Heart left ventricle (tissue), 13 donors: ENCODE measurements around the gene SLC4A4.

Experiments used
- POLR2A ChIP-seq, 2 donors: fragments of 450-650 bp; IDR thresholded peaks; one replicate each; pipeline ENCODE4 v1.6.1; 2017; ENCODE audit warnings: antibody characterized with exemption in 2 of 2, mild to moderate bottlenecking in 2 of 2, moderate library complexity in 2 of 2
- TF ChIP-seq, protein P1 (sequence below), 12 donors: fragments of 200-600 bp; sonication (generic) in 4 of 12; IDR thresholded peaks; one replicate each; pipeline versions ENCODE4 v1.5.0 to v1.8.0; 2018 to 2022; ENCODE audit warnings: antibody characterized with exemption in 12 of 12, mild to moderate bottlenecking in 5 of 12
- donor health status: ischemic (EF 13 %, LVEDD 7.1; RV severe dilation, severe dysfunction).
- donor health status: DM: no; HTN: yes; CAD: no.
- donor health status: DM: no; HTN: no; CAD: no.
- donor health status: ischemic (EF 25% LVEDD 6.9; RV normal size, moderate dysfunction).
- donor health status: ischemic (EF 25% LVEDD 5.7; RV mildly dilated, moderate dysfunction).
- donor health status: ischemic (EF 35%, LVEDD 5.7; RV mildly dilated, moderate dysfunction).
- donor health status: nonischemic (EF 11% LVEDD 7.7; RV severe dilation, severe dysfunction).
- donor health status: DM: yes; HTN: yes; CAD: no.
- donor health status: PGD.
- donor health status: ischemic (EF 29% LVEDD 5.4; RV normal size, mild dysfunction).
- donor health status: nonischemic (EF 23%, LVEDD 6.1; RV moderate dilation, normal function).

DNA sequence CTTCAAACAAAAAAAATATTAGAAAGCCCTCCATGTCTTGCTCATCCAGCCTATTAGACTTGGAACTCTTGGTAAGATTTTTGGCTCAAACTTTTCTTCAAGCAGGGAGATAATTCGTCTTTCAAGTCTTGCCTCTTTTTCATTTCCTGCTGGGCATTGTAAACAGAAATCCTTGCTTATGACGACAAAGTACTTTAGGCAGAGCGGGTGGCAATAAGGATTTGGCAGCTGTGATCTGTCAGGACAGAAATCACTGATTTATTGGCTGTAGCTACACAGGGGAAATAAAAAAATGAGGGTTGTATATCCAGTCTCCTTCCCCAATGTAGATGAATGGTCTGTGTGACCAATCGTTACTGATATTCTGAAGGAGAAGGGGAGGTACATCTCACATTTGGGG is 121.6 kb downstream of the SLC4A4 start:
- TF ChIP-seq, protein P1, sequence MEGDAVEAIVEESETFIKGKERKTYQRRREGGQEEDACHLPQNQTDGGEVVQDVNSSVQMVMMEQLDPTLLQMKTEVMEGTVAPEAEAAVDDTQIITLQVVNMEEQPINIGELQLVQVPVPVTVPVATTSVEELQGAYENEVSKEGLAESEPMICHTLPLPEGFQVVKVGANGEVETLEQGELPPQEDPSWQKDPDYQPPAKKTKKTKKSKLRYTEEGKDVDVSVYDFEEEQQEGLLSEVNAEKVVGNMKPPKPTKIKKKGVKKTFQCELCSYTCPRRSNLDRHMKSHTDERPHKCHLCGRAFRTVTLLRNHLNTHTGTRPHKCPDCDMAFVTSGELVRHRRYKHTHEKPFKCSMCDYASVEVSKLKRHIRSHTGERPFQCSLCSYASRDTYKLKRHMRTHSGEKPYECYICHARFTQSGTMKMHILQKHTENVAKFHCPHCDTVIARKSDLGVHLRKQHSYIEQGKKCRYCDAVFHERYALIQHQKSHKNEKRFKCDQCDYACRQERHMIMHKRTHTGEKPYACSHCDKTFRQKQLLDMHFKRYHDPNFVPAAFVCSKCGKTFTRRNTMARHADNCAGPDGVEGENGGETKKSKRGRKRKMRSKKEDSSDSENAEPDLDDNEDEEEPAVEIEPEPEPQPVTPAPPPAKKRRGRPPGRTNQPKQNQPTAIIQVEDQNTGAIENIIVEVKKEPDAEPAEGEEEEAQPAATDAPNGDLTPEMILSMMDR (IDR thresholded peaks at IDR 0.05), result no peak
- TF ChIP-seq POLR2A (IDR thresholded peaks at IDR 0.05), result no peak
